Peyer's patch (tissue), 4 donors: ENCODE results near the gene IMP4. TPM values are rescaled to one million over a fixed set of nuclear protein-coding genes. Genes with fewer than 3 reads are reported as not detected.

Experiments used
- DNase-seq, 3 donors: peaks; one replicate each; pipeline ENCODE4 v3.0.0-alpha.2; 2017 to 2019
- H3K27ac ChIP-seq, 4 donors: fragments of 200-600 bp; sonication (generic); one replicate each; pipeline ENCODE4 v1.5.1; 2016 to 2019
- H3K27me3 ChIP-seq, 2 donors: fragments of 200-600 bp; sonication (generic); one replicate each; pipeline ENCODE4 v1.5.1; 2019
- H3K36me3 ChIP-seq, 3 donors: fragments of 200-600 bp; sonication (generic); one replicate each; pipeline ENCODE4 v1.5.1; 2016 to 2019
- H3K4me1 ChIP-seq, 4 donors: fragments of 200-600 bp; sonication (generic); one replicate each; pipeline ENCODE4 v1.5.1; 2016 to 2019
- H3K4me3 ChIP-seq, 4 donors: fragments of 200-600 bp; sonication (generic); 1 replicate in 3 of 4; 2 replicates in 1 of 4; pipeline ENCODE4 v1.5.1; 2016 to 2019; ENCODE audit warnings: mild to moderate bottlenecking in 1 of 4
- H3K9me3 ChIP-seq, 4 donors: fragments of 200-600 bp; sonication (generic); one replicate each; pipeline ENCODE4 v1.5.1; 2016 to 2019; ENCODE audit warnings: mild to moderate bottlenecking in 1 of 4
- CTCF ChIP-seq, 6 experiments: fragments of 450-650 bp in 4 of 6; fragments of 200-600 bp in 2 of 6; sonication (generic) in 1 of 6; IDR thresholded peaks; one replicate each; pipeline ENCODE4 v1.5.1; 2017 to 2019; ENCODE audit warnings: antibody characterized with exemption in 6 of 6, mild to moderate bottlenecking in 3 of 6, moderate library complexity in 1 of 6
- POLR2A ChIP-seq, 2 donors: fragments of 450-650 bp; IDR thresholded peaks; one replicate each; pipeline ENCODE4 v1.5.1; 2017; ENCODE audit warnings: antibody characterized with exemption in 2 of 2, mild to moderate bottlenecking in 2 of 2, moderate library complexity in 2 of 2
- total RNA-seq, 4 donors: library from RNA; depleted of rRNA; stranded (reverse); fragments of >200 nt; gene quantifications; one replicate each; pipeline ENCODE4 v1.1.0, GENCODE V29; 2016

IMP4 gene
- total RNA-seq, 4 donors from 2014 or later, result 41.9 to 99.9 (median 62.8) TPM

- no peak for DNase-seq
- Histone ChIP-seq H3K9me3 (no peaks in the 10 kb centered on the region), H3K4me1 (peaks cover 0 to 22% (median 19%) of the 10 kb centered on the region in 4 donors), H3K27ac (peak overlapping the region in 1 of 4 donors; percentile 98), H3K4me3 (peak overlapping the region in 2 of 4 donors; percentile 73 to 86), H3K27me3 (no peaks in the 10 kb centered on the region), H3K36me3 (no peaks in the 10 kb centered on the region)
- no peak for TF ChIP-seq POLR2A (IDR thresholded peaks at IDR 0.05)
- no peak for TF ChIP-seq CTCF (IDR thresholded peaks at IDR 0.05)
These were observed 31.2 kb downstream of the IMP4 start for GRCh38 chr2:130373808-130374365.

GRCh38 chr2:130374587-130375290 is 32.0 kb downstream of the IMP4 start:
- Histone ChIP-seq H3K27me3 (no peaks in the 10 kb centered on the region), H3K4me1 (peaks cover 0 to 22% (median 19%) of the 10 kb centered on the region in 4 donors), H3K27ac (no peak overlapping the region), H3K9me3 (no peaks in the 10 kb centered on the region), H3K36me3 (no peaks in the 10 kb centered on the region), H3K4me3 (no peak overlapping the region)
- DNase-seq, result peak in 1 of 3 donors; percentile 27
- TF ChIP-seq POLR2A (IDR thresholded peaks at IDR 0.05) (no peak), CTCF (IDR thresholded peaks at IDR 0.05) (no peak)

GRCh38 chr2:130375291-130376266 is 32.9 kb downstream of the IMP4 start:
- no peak for TF ChIP-seq CTCF (IDR thresholded peaks at IDR 0.05)
- TF ChIP-seq POLR2A (IDR thresholded peaks at IDR 0.05), result no peak
- peaks cover 0 to 20% (median 15%) of the 10 kb centered on the region in 4 donors for H3K4me1 ChIP-seq
- DNase-seq, result no peak
- no peaks in the 10 kb centered on the region for H3K9me3 ChIP-seq
- peak overlapping the region in 1 of 4 donors; percentile 69 for H3K27ac ChIP-seq
- H3K4me3 ChIP-seq, result no peak overlapping the region
- no peaks in the 10 kb centered on the region for H3K27me3 ChIP-seq
- H3K36me3 ChIP-seq, result no peaks in the 10 kb centered on the region

GRCh38 chr2:130376433-130377293 is 34.0 kb downstream of the IMP4 start:
- H3K27ac ChIP-seq, result peak overlapping the region in 2 of 4 donors; percentile 6 to 69
- peak in 3 of 6 experiments; percentile 2 to 19 (median 8) for TF ChIP-seq CTCF (IDR thresholded peaks at IDR 0.05)
- TF ChIP-seq POLR2A (IDR thresholded peaks at IDR 0.05), result no peak
- H3K4me1 ChIP-seq, result peaks cover 0 to 14% (median 7%) of the 10 kb centered on the region in 4 donors
- DNase-seq, result no peak
- H3K9me3 ChIP-seq, result no peaks in the 10 kb centered on the region
- no peak overlapping the region for H3K4me3 ChIP-seq
- no peaks in the 10 kb centered on the region for H3K27me3 ChIP-seq
- no peaks in the 10 kb centered on the region for H3K36me3 ChIP-seq

GRCh38 chr2:130377491-130377890 is 34.8 kb downstream of the IMP4 start:
- Histone ChIP-seq H3K27me3 (no peaks in the 10 kb centered on the region), H3K9me3 (no peaks in the 10 kb centered on the region), H3K27ac (peak overlapping the region in 2 of 4 donors; percentile 37 to 69), H3K4me3 (no peak overlapping the region), H3K4me1 (peaks cover 0 to 14% (median 7%) of the 10 kb centered on the region in 4 donors), H3K36me3 (no peaks in the 10 kb centered on the region)
- no peak for TF ChIP-seq POLR2A (IDR thresholded peaks at IDR 0.05)
- no peak for TF ChIP-seq CTCF (IDR thresholded peaks at IDR 0.05)
- no peak for DNase-seq
